ENCODE measurements around the gene UGT1A1.

UGT1A1 gene

DNA sequence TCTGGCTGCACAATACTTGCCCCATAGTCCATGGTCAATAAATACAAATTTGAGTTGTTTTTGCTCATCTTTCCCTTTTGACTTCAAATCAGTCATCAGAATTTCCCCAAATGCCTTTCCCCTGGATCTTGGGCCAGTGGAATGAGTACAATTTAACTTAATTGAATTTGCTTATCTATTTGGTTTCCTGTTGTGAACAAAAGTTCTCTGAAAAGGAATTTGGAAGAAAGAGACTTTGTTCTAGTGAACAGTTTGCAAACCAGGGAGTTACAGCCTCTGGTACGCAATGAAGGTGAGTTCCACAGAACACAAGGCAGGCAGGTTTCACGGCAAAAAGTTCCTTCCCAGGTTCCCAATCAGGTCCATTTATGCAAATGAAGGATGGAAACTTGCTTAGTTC, 1.2 kb upstream of the UGT1A1 start:
- no peak for DNase-seq

- no peak for DNase-seq
Measured at GRCh38 chr2:233761040-233761769, 1.1 kb downstream of the UGT1A1 start.

DNA sequence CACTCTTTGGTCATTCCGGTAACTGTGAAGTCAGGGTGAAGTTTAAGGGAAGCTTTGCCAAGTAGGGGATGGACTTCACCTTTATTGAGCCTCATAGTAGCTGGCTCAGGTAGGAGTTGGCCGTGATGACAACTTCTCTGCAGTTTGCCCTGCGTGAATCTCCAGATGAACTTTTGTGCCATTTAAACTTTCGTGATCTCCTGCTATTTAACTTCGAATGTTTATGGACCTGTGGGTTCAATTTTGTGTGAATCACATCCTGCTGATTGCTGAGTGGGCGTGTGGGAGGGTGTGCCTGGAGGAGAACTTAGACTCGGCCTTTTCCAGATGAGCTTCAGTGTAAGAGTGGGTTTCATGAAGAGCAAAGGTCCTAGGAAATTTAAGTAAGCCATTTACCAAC, 4.2 kb downstream of the UGT1A1 start:
- no peak for DNase-seq

DNA sequence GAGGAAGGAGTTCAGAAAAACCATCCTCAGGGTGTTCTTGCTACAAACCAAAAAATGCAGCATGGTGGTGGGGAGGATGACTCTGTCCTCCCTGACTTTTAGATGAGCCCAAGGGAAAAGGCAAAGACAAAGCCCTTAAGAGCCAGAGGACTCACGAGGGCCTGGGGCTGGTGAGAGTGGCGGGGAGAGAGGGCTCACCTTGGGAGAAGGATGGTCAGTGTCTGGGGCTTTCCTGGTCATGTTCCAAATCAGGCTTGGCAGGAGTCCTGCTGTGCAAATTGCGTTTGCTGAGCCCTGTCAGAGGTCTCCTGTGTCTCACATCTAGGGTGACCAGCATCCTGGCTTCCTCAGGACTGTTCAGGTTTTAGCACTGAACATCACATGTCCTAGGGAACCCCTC, 4.7 kb downstream of the UGT1A1 start:
- DNase-seq: no peak

DNA sequence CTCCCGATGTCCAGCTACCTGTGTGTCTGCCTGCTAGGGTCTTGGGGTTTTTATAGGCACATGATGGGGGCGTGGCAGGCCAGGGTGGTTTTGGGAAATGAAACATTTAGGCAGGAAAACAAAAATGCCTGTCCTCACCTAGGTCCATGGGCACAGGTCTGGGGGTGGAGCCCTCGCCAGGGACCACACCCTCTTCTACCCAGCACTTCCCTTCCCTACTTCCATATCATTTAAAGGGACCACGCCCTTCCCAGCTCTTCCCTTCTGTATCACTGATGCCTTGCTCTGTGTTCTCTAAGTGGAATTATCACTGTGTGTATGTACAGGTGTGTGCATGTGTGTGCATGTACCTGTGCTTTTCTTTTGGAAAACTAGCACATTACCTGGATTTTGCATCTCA, 6.3 kb downstream of the UGT1A1 start:
- DNase-seq: no peak

DNA sequence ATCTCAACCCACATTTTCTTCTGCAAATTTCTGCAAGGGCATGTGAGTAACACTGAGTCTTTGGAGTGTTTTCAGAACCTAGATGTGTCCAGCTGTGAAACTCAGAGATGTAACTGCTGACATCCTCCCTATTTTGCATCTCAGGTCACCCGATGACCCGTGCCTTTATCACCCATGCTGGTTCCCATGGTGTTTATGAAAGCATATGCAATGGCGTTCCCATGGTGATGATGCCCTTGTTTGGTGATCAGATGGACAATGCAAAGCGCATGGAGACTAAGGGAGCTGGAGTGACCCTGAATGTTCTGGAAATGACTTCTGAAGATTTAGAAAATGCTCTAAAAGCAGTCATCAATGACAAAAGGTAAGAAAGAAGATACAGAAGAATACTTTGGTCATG, 8.0 kb downstream of the UGT1A1 start:
- DNase-seq: no peak

GRCh38 chr2:233769260-233769659, 9.2 kb downstream of the UGT1A1 start:
- no peak for DNase-seq

DNA sequence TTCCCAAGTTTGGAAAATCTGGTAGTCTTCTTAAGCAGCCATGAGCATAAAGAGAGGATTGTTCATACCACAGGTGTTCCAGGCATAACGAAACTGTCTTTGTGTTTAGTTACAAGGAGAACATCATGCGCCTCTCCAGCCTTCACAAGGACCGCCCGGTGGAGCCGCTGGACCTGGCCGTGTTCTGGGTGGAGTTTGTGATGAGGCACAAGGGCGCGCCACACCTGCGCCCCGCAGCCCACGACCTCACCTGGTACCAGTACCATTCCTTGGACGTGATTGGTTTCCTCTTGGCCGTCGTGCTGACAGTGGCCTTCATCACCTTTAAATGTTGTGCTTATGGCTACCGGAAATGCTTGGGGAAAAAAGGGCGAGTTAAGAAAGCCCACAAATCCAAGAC, 12.1 kb downstream of the UGT1A1 start:
- no peak for DNase-seq

- DNase-seq: no peak
Measured at GRCh38 chr2:233772583-233772982, 12.5 kb downstream of the UGT1A1 start.

DNA sequence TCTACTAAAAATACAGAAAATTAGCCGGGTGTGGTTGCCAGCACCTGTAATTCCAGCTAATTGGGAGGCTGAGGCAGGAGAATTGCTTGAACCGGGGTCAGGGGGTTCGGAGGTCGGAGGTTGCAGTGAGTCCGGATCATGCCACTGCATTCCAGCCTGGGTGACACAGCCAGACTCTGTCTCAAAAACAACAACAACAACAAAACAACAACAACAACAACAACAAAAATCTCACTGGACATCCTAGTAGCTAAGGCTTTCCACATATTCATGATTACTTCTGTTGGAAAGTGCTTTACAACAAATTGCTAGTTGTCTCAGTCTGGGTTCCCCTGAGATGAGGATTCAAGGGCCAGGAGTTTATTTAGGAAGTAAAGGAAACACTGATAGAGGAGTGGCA, 13.8 kb downstream of the UGT1A1 start:
- DNase-seq: no peak

GRCh38 chr2:233775414-233775813, 15.3 kb downstream of the UGT1A1 start:
- DNase-seq: no peak

DNA sequence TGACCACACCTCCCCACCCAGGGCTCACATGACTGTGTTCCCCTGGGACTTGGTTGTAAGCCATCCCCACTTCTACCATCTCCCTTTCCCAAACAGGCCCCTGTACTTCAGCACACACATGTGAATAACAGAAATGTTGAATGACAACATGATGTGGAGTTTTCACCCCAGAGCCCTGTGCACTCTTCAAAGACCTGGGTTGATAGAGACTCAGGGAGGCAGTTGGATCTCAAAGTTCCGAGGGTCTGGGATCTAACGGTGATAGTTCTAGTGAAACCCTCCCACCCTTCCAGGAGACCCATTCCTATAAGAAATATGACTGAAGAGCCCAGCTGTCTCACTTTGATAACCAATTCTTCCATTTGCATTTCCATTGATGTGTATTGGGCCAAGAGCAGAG, 18.0 kb downstream of the UGT1A1 start, which contains the start of gene MROH2A:
Gene MROH2A, plus strand, starts transcription at position 301 of the 400 bp plus-strand sequence. CDS start 1,029 bp downstream, outside the sequence.
- DNase-seq: no peak

- DNase-seq: no peak
Measured at GRCh38 chr2:233779722-233780121, 19.7 kb downstream of the UGT1A1 start.

DNA sequence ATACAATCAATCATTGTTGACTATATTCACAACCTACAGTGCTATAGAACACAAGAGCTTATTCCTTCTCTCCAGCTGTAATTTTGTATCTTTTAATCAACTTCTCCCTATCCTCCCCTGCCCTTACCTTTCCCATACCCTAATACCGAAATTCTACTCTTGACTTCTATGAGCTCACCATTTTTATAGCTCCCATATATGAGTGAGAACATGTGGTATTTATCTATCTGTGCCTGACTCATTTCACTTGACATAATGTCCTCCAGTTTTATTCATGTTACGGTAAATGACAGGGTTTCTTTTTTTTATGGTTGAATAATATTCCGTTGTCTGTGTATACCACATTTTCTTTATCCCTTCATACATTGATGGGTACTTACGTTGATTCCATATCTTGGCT, 20.7 kb downstream of the UGT1A1 start:
- DNase-seq: no peak

GRCh38 chr2:233789554-233789953, 29.5 kb downstream of the UGT1A1 start:
- DNase-seq: no peak

- DNase-seq: no peak
Measured at GRCh38 chr2:233791151-233791882, 31.2 kb downstream of the UGT1A1 start.

DNA sequence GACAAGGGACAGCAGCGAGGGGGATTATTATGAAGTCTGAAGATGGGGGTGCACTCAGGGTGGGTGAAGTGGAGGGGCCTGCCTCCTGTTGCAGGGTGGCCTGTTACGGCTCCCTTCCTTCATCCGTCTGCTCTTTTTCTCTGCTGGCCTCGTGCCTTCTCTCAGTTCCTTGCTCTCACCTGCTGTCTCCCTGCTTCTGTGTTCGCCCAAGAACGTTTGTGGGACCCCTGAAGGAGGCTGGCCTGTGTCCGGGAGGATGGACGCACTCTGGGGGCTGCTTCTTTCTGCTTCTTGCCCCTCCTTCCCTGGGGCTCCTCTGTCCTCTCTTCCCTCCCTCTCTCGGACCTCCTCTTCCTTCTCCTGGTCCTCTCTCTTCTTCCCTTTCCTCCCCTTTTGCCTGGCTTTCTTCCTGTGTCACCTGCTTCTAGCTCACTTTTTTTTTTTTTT, 31.8 kb downstream of the UGT1A1 start:
- DNase-seq: no peak

DNA sequence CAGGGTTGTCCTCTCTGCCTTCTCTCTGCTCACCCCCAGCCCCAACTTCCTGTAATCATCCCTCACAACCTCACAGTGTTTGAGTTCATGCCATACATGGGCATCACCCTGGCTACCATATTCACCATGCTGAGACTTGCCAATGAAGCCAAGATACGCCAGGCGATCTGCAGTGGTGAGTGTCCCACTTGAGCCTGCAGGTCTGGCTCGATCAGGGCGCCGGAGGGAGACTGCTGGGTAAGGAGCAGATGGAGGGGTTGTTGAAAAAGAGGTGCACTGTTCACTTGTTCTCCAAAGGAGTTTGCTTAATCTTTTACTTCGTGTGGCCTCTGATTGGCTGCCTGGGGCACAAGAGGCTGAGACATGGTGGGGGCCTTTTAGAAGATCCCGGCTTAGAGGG, 32.6 kb downstream of the UGT1A1 start:
- DNase-seq: no peak

GRCh38 chr2:233793465-233794127, 33.5 kb downstream of the UGT1A1 start:
- DNase-seq: no peak

- no peak for DNase-seq
Measured at GRCh38 chr2:233794128-233794658, 34.1 kb downstream of the UGT1A1 start.

- DNase-seq: peak; percentile 10
Measured at GRCh38 chr2:233795735-233796171, 35.7 kb downstream of the UGT1A1 start.

- no peak for DNase-seq
Measured at GRCh38 chr2:233796254-233796653, 36.2 kb downstream of the UGT1A1 start.

GRCh38 chr2:233798335-233799086, 38.4 kb downstream of the UGT1A1 start:
- peak; percentile 15 for DNase-seq
